ENCODE results near the gene N4BP2. TPM values are rescaled to one million over a fixed set of nuclear protein-coding genes. Genes with fewer than 3 reads are reported as not detected.

N4BP2 gene
- total and polyA plus RNA-seq, 2 of the 8 experiments (the other 6 are each of a cell fraction or from before 2014, with no cell fraction given): 4.4 to 44.7 TPM

- POLR2A ChIA-PET (ENCODE audit: partially characterized antibody): no interaction called here
- no peak overlapping the region for H4K8ac ChIP-seq (ENCODE audit: extremely low read depth, insufficient read depth, low read length)
- H3K56ac ChIP-seq (replicated peaks; ENCODE audit: insufficient read length, low read depth, low read length): no peak overlapping the region
- peaks cover 0 to 22% (median 0%) of the 10 kb centered on the region in 4 experiments; a peak in 2 of 8 replicates for H3K36me3 ChIP-seq (ENCODE audit: control insufficient read depth in 2 of 4, insufficient read depth in 4 of 4, low read length in 3 of 4)
- no peak overlapping the region for H3K18ac ChIP-seq (ENCODE audit: extremely low read depth, low read length)
- no peak overlapping the region for H3K4me3 ChIP-seq (ENCODE audit: extremely low read depth in 1 of 4, insufficient read depth in 2 of 4, low read depth in 3 of 4, low read length in 4 of 4)
- no peak overlapping the region for H3K27ac ChIP-seq (ENCODE audit: low read depth, low read length)
- H3K9ac ChIP-seq (replicated peaks in 1 of 4; ENCODE audit: extremely low read depth in 1 of 4, low read depth in 3 of 4, low read length in 3 of 4): no peak overlapping the region
- H3K14ac ChIP-seq (ENCODE audit: insufficient read length): no peak overlapping the region
- H3K23me2 ChIP-seq (ENCODE audit: low read depth, low read length): no peaks in the 10 kb centered on the region
- peaks cover 0 to 2% (median 0%) of the 10 kb centered on the region in 4 experiments; a peak in 2 of 7 replicates for H3K4me1 ChIP-seq (replicated peaks in 1 of 4; ENCODE audit: control insufficient read depth in 3 of 4, insufficient read depth in 4 of 4, low read length in 3 of 4)
- no peak overlapping the region for H3K4me2 ChIP-seq (ENCODE audit: insufficient read depth in 1 of 2, low read depth in 2 of 2, low read length in 2 of 2)
- H2BK20ac ChIP-seq (ENCODE audit: low read length): no peak overlapping the region
- no peak overlapping the region for H3K4ac ChIP-seq (replicated peaks; ENCODE audit: insufficient read length, low read depth, low read length)
- H4K20me1 ChIP-seq (replicated peaks in 1 of 2; ENCODE audit: control insufficient read depth in 1 of 2, insufficient read depth in 2 of 2, low read length in 2 of 2): no peaks in the 10 kb centered on the region
- H2BK120ac ChIP-seq (replicated peaks; ENCODE audit: low read depth, low read length): no peak overlapping the region
- WGBS, 2 experiments (ENCODE audit: extremely low coverage in 1 of 2, insufficient coverage in 1 of 2, insufficient read length in 1 of 2, insufficient replicate concordance in 2 of 2, low coverage in 1 of 2, low lambda C conversion rate in 2 of 2, missing lambda C conversion rate in 1 of 2): 93% methylated on average over 1 of the region's 1 CpG; no CpG with 5 or more reads in 1 of the 2 experiments
- no peak overlapping the region for H3K23ac ChIP-seq (ENCODE audit: insufficient read length)
- no peaks in the 10 kb centered on the region for H3K79me1 ChIP-seq (ENCODE audit: low read depth, low read length)
- CTCF ChIA-PET (ENCODE audit: partially characterized antibody): no interaction called here
- no peak overlapping the region for H2BK5ac ChIP-seq (ENCODE audit: low read depth, low read length)
- no peak overlapping the region for H2AFZ ChIP-seq (ENCODE audit: low read length)
- H4K5ac ChIP-seq (ENCODE audit: insufficient read length, low read depth, low read length): no peak overlapping the region
- no peak overlapping the region for H4K91ac ChIP-seq (replicated peaks; ENCODE audit: insufficient read length, low read length)
- DNase-seq (ENCODE audit: low read depth in 1 of 2, low spot score in 2 of 2) (no peak), FAIRE-seq (no peak)
- H3K27me3 ChIP-seq (replicated peaks in 1 of 4; ENCODE audit: control insufficient read depth in 3 of 4, extremely low read depth in 1 of 4, insufficient read depth in 3 of 4, low read length in 3 of 4): no peaks in the 10 kb centered on the region
- no peak overlapping the region for H2AK5ac ChIP-seq (ENCODE audit: low read depth, low read length)
- H2BK12ac ChIP-seq (ENCODE audit: low read depth, low read length): no peak overlapping the region
- H3K79me2 ChIP-seq (ENCODE audit: control insufficient read depth in 1 of 2, insufficient read depth in 2 of 2, low read length in 2 of 2): no peaks in the 10 kb centered on the region
- no peak overlapping the region for H2BK15ac ChIP-seq (ENCODE audit: low read length)
- H3K9me3 ChIP-seq (ENCODE audit: insufficient read depth in 2 of 2, low read depth in 1 of 2, low read length in 1 of 2): no peaks in the 10 kb centered on the region
- no peak for TF ChIP-seq HDAC2 (IDR thresholded peaks at IDR 0.05; ENCODE audit: borderline replicate concordance in 1 of 2, low read depth in 2 of 2, low read length in 2 of 2)
Observed at GRCh38 chr4:40114206-40114605, 57.6 kb downstream of the N4BP2 start.
